ENCODE results near the gene FGD4.

The FGD4 gene

GRCh38 chr12:32407795-32408194 is 8.4 kb downstream of the FGD4 start:
- FAIRE-seq = no peak

- FAIRE-seq = no peak
These were observed 14.1 kb downstream of the FGD4 start for GRCh38 chr12:32413412-32413811.

GRCh38 chr12:32418221-32418620 is 18.9 kb downstream of the FGD4 start:
- no peak for FAIRE-seq

GRCh38 chr12:32418903-32419519 is 19.7 kb downstream of the FGD4 start:
- no peak for FAIRE-seq

GRCh38 chr12:32419520-32419960 is 20.2 kb downstream of the FGD4 start:
- no peak for FAIRE-seq

- no peak for FAIRE-seq
These were observed 21.0 kb downstream of the FGD4 start for GRCh38 chr12:32420356-32420755.

- FAIRE-seq = no peak
These were observed 24.2 kb downstream of the FGD4 start for GRCh38 chr12:32423559-32423958.

- no peak for FAIRE-seq
These were observed 31.7 kb downstream of the FGD4 start for GRCh38 chr12:32431025-32431424.

- no peak for FAIRE-seq
These were observed 36.8 kb downstream of the FGD4 start for GRCh38 chr12:32435921-32436705.

GRCh38 chr12:32437095-32437515 is 37.7 kb downstream of the FGD4 start:
- FAIRE-seq = no peak

- no peak for FAIRE-seq
These were observed 40.9 kb downstream of the FGD4 start for GRCh38 chr12:32440120-32440865.

GRCh38 chr12:32443491-32443890 is 44.1 kb downstream of the FGD4 start:
- FAIRE-seq = no peak

GRCh38 chr12:32444895-32445294 is 45.5 kb downstream of the FGD4 start:
- FAIRE-seq = no peak

- no peak for FAIRE-seq
These were observed 46.0 kb downstream of the FGD4 start for GRCh38 chr12:32445356-32445755.

- FAIRE-seq = no peak
These were observed 47.2 kb downstream of the FGD4 start for GRCh38 chr12:32446316-32447119.

GRCh38 chr12:32448586-32448985 is 49.2 kb downstream of the FGD4 start:
- FAIRE-seq = no peak

GRCh38 chr12:32450363-32450762 is 51.0 kb downstream of the FGD4 start:
- FAIRE-seq = no peak

GRCh38 chr12:32450768-32451167 is 51.4 kb downstream of the FGD4 start:
- FAIRE-seq = no peak

- no peak for FAIRE-seq
These were observed 52.5 kb downstream of the FGD4 start for GRCh38 chr12:32451816-32452215.

GRCh38 chr12:32454075-32454474 is 54.7 kb downstream of the FGD4 start:
- FAIRE-seq = no peak

- FAIRE-seq = no peak
These were observed 55.5 kb downstream of the FGD4 start for GRCh38 chr12:32454866-32455265.

- FAIRE-seq = peak; percentile 97
These were observed 56.3 kb downstream of the FGD4 start for GRCh38 chr12:32455607-32456071.
